ENCODE data around the gene POP4. TPM values are rescaled to one million over a fixed set of nuclear protein-coding genes. Genes with fewer than 3 reads are reported as not detected.

POP4 gene
- total RNA-seq, 2 donors from 2014 or later, result 36.3 to 40.8 TPM

GRCh38 chr19:29567366-29567915, 38.6 kb upstream of the POP4 start:
- Histone ChIP-seq H3K9me3 (no peaks in the 10 kb centered on the region), H3K4me3 (no peak overlapping the region), H3K27ac (no peak overlapping the region), H3K4me1 (no peaks in the 10 kb centered on the region), H3K36me3 (no peaks in the 10 kb centered on the region), H3K27me3 (no peaks in the 10 kb centered on the region)
- no peak for DNase-seq (ENCODE audit: low spot score)
- TF ChIP-seq, protein P1, sequence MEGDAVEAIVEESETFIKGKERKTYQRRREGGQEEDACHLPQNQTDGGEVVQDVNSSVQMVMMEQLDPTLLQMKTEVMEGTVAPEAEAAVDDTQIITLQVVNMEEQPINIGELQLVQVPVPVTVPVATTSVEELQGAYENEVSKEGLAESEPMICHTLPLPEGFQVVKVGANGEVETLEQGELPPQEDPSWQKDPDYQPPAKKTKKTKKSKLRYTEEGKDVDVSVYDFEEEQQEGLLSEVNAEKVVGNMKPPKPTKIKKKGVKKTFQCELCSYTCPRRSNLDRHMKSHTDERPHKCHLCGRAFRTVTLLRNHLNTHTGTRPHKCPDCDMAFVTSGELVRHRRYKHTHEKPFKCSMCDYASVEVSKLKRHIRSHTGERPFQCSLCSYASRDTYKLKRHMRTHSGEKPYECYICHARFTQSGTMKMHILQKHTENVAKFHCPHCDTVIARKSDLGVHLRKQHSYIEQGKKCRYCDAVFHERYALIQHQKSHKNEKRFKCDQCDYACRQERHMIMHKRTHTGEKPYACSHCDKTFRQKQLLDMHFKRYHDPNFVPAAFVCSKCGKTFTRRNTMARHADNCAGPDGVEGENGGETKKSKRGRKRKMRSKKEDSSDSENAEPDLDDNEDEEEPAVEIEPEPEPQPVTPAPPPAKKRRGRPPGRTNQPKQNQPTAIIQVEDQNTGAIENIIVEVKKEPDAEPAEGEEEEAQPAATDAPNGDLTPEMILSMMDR (IDR thresholded peaks at IDR 0.05), result no peak

DNA sequence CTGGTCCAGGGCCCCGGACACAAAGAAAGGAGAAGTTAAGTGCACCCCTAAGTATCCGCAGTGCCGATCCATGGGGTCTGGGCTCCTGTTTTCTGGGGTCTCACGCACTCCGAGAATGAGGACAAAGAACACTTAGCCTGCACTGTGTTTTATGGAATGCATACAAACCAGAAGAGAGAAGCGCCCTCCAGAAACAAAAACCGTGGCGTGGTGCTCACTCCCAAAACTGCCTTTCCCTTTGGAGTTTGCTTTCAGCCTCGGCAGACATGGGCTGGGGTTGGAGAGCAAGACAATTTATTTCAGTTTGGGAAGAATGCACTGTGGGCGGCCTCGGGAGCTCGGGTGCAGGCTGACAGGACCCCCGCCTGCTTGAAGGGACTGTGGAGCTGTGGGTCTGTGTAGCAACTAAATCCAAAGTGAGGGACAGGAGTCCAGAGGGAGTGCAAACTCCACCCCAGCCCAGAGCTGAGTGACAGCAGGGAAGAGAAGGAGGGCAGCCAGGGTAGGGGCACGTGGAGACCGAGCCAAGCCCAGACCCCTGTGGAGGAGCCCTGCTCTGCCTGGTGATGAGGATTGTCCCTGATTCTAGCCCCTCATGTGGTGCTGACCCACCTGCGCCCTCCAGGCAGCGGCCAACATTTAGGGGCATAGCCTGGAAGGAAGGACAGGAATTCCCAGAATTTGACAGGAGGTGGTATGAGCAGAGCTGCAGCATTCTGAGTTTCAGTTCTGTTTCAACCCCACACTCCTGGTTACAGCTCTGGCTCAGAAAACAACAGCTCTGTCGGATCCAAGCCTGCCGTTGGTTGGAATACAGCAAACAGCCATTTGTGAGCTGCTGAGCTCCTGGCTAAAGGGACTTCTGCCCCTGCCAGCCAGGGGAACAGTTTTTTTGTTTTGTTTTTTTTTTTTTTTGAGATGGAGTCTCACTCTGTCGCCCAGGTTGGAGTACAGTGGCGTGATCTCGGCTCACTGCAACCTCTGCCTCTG, 37.8 kb upstream of the POP4 start:
- no peaks in the 10 kb centered on the region for H3K9me3 ChIP-seq
- H3K4me1 ChIP-seq, result no peaks in the 10 kb centered on the region
- DNase-seq (ENCODE audit: low spot score), result no peak
- no peak overlapping the region for H3K27ac ChIP-seq
- no peaks in the 10 kb centered on the region for H3K27me3 ChIP-seq
- TF ChIP-seq, protein P1 (IDR thresholded peaks at IDR 0.05), result no peak
- no peaks in the 10 kb centered on the region for H3K36me3 ChIP-seq
- no peak overlapping the region for H3K4me3 ChIP-seq

GRCh38 chr19:29569038-29569911, 36.8 kb upstream of the POP4 start:
- Histone ChIP-seq H3K27me3 (no peaks in the 10 kb centered on the region), H3K9me3 (no peaks in the 10 kb centered on the region), H3K27ac (no peak overlapping the region), H3K36me3 (no peaks in the 10 kb centered on the region), H3K4me1 (no peaks in the 10 kb centered on the region), H3K4me3 (no peak overlapping the region)
- no peak for DNase-seq (ENCODE audit: low spot score)
- TF ChIP-seq, protein P1 (IDR thresholded peaks at IDR 0.05), result no peak

GRCh38 chr19:29571181-29571580, 34.9 kb upstream of the POP4 start:
- Histone ChIP-seq H3K27ac (no peak overlapping the region), H3K9me3 (no peaks in the 10 kb centered on the region), H3K36me3 (no peaks in the 10 kb centered on the region), H3K4me1 (no peaks in the 10 kb centered on the region), H3K4me3 (no peak overlapping the region), H3K27me3 (no peaks in the 10 kb centered on the region)
- peak; percentile 52 for DNase-seq (ENCODE audit: low spot score)
- TF ChIP-seq, protein P1 (IDR thresholded peaks at IDR 0.05), result no peak

DNA sequence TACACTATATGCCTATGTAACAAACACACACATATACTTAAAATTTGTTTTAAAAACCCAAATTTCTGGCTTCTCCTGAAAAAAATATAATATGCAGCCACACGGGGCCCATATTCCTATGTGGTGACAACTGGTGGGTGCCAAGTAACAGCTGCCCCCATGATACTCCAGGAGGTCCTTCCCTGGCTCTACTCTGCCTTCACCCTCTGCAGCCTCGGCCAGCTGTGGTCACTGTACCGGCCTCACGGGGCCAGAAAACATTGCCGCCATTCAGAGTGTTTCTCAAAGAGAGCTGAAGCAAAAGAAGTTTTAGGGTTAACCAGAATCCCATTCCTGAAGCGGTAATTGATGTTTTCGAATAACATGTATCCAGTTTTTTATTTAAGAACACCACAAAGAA, 32.6 kb upstream of the POP4 start:
- H3K4me3 ChIP-seq, result no peak overlapping the region
- no peak overlapping the region for H3K27ac ChIP-seq
- H3K9me3 ChIP-seq, result no peaks in the 10 kb centered on the region
- DNase-seq (ENCODE audit: low spot score), result no peak
- TF ChIP-seq, protein P1 (IDR thresholded peaks at IDR 0.05), result no peak
- H3K27me3 ChIP-seq, result no peaks in the 10 kb centered on the region
- no peaks in the 10 kb centered on the region for H3K4me1 ChIP-seq
- H3K36me3 ChIP-seq, result no peaks in the 10 kb centered on the region
